GM18505 (cell line): ENCODE data around the gene GSTT2B.
"Not testable (repeated sequence)": the region's sequence is repeated elsewhere in the genome, so short reads cannot be mapped to it uniquely, and the experiment has no call there.

Experiments used
- ATAC-seq: cut with Tn5 transposase; IDR thresholded peaks from one replicate; pipeline ENCODE4 v1.9.1; 2021; ENCODE audit not compliant: unreplicated experiment
- POLR2A ChIP-seq: IDR thresholded peaks from 4 replicates; pipeline ENCODE4 v1.6.1; 2011; ENCODE audit warnings: borderline replicate concordance; ENCODE audit not compliant: insufficient read depth, insufficient read length; ENCODE audit errors: extremely low read depth

Gene GSTT2B

GRCh38 chr22:23997092-23997491 is 36.1 kb upstream of the GSTT2B start:
- TF ChIP-seq POLR2A = no peak
- no peak for ATAC-seq

- ATAC-seq = not testable (repeated sequence)
Measured at GRCh38 chr22:23993581-23994177, 32.7 kb upstream of the GSTT2B start.

- not testable (repeated sequence) for ATAC-seq
Measured at GRCh38 chr22:23993080-23993479, 32.1 kb upstream of the GSTT2B start.

- ATAC-seq = not testable (repeated sequence)
Measured at GRCh38 chr22:23989583-23990244, 28.7 kb upstream of the GSTT2B start.

GRCh38 chr22:23986538-23987178 is 25.7 kb upstream of the GSTT2B start:
- not testable (repeated sequence) for ATAC-seq

GRCh38 chr22:23986089-23986488 is 25.1 kb upstream of the GSTT2B start:
- ATAC-seq = not testable (repeated sequence)

- ATAC-seq = no peak
- no peak for TF ChIP-seq POLR2A
Measured at GRCh38 chr22:23984430-23984829, 23.4 kb upstream of the GSTT2B start.

GRCh38 chr22:23980567-23980966 is 19.6 kb upstream of the GSTT2B start:
- not testable (repeated sequence) for ATAC-seq

GRCh38 chr22:23979557-23980240 is 18.7 kb upstream of the GSTT2B start, which contains the start of gene GSTT2:
Gene GSTT2, plus strand, starts transcription at chr22:23980134.
- ATAC-seq = not testable (repeated sequence)

GRCh38 chr22:23977304-23977703 is 16.3 kb upstream of the GSTT2B start:
- not testable (repeated sequence) for ATAC-seq

- peak; percentile 25 for ATAC-seq
Measured at GRCh38 chr22:23974836-23975352, 13.9 kb upstream of the GSTT2B start.

GRCh38 chr22:23974345-23974744 is 13.3 kb upstream of the GSTT2B start, which contains the start of gene DDT:
Gene DDT, minus strand, starts transcription at chr22:23974441. Its CDS starts 27 bp downstream, at chr22:23974414.
- peak; percentile 75 for ATAC-seq

GRCh38 chr22:23971927-23972326 is 10.9 kb upstream of the GSTT2B start:
- ATAC-seq = not testable (repeated sequence)

GRCh38 chr22:23970816-23971486 is 10.0 kb upstream of the GSTT2B start:
- no peak for ATAC-seq
- no peak for TF ChIP-seq POLR2A
